Stomach (tissue), 4 donors: ENCODE data around the gene ITGB1BP2.

Experiments used
- CTCF ChIP-seq, 7 experiments: fragments of 450-650 bp in 4 of 7; fragments of 200-600 bp in 3 of 7; sonication (generic) in 3 of 7; IDR thresholded peaks; one replicate each; pipeline ENCODE4 v1.5.1; 2016 to 2019; ENCODE audit warnings: antibody characterized with exemption in 7 of 7, control low read depth in 2 of 7, mild to moderate bottlenecking in 1 of 7
- EP300 ChIP-seq: sonication (generic); formaldehyde crosslinking; IDR thresholded peaks from one replicate; pipeline ENCODE4 v1.6.1; 2017; ENCODE audit warnings: antibody characterized with exemption
- POLR2A ChIP-seq, 4 donors: fragments of 450-650 bp; IDR thresholded peaks; one replicate each; pipeline ENCODE4 v1.6.1; 2016; ENCODE audit warnings: antibody characterized with exemption in 4 of 4, control low read depth in 2 of 4, mild to moderate bottlenecking in 1 of 4, moderate library complexity in 1 of 4

GRCh38 chrX:71298119-71298518, 3.4 kb upstream of the ITGB1BP2 start:
- TF ChIP-seq CTCF (IDR thresholded peaks at IDR 0.05) (no peak), POLR2A (IDR thresholded peaks at IDR 0.05) (no peak), EP300 (no peak)
